AML-193 (cell line): Measurements from ENCODE around the gene CLEC4G.
"Not testable (repeated sequence)": the region's sequence is repeated elsewhere in the genome, so short reads cannot be mapped to it uniquely, and the experiment has no call there.

Experiments
- DNase-seq, 2 experiments: peaks; one replicate each; lab custom pipeline; 2025; lab: John Stamatoyannopoulos, UW

Gene CLEC4G

DNA sequence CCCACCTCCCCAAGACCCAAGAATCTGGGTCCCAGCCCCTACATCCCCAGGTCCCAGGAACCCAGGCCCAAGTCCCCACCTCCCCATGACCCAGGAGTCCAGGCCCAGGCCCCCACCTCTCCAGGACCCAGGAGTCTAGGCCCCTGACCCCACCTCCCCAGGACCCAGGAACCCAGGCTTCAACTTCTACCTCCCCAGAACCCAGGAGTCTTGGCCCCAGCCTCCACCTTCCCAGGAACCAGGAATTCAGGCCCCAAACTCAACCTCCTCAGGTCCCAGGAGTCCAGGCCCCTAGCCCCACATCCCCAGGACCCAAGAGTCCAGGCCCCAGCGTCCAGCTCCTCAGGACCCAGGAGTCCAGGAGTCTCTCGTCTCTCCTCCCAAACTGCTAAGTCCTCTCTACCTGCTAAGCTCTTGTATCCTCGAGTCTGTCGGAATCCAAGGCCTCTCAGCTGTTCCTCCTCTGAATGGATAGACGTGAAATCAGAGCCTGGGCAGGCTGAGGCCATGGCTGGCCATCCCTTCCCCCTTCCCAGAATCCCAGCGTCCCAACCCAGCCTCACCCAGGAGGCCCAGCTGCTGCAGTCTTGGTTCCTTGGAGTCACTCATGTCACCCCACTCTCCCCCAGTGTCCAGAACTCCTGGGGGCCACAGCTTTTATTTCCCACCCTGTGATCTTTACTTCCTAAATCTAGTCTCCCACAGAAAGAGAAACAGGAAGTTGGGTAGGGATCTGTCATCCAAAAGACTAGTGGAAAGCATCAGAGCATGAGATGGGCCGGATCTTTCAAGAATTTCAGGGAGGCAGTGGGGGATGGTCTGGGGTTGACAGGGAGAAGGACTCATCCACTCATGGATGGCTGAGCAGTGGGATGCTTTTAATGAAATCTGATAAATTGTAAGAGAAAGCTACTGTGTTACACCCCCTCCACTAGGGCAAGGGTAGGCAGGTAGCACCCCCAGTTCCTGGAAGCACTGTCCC is 15.3 kb upstream of the CLEC4G start, which contains the start of gene CD209:
TSS of gene CD209 (minus strand) at position 632 of the 982 bp plus-strand sequence. CDS start at position 609, 23 bp downstream.
- DNase-seq: peak; percentile 2 to 15

- not testable (repeated sequence) for DNase-seq
Measured at GRCh38 chr19:7746306-7746705, 14.4 kb upstream of the CLEC4G start.

GRCh38 chr19:7744871-7745650 is 13.2 kb upstream of the CLEC4G start:
- no peak for DNase-seq

DNA sequence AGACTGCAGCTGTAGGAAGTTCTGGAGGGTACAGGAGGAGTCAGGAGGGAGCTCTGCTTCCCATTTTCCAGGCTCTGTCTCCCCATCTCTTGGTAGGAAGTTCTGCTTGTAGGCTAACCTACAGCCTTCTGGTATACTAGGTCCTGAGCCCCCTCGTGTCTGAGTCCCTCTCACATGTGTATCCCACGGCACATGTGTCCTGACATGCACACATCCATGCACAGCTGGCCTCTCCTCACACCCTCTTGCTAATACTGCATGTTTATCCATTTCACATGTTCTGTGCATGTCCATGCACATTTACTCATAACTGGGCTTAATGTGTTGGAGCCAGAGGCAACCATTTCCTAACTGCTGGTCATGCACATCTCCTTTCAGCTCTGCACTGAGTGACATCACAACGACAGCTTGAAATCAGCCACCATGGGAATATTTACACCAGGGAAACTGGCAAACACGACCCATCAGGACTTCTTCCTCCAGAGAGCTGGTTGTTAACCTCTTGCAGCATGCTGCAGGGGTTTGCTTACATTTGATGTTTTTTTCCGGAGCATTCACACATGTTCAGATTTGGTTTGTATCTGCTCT is 12.4 kb upstream of the CLEC4G start:
- DNase-seq: no peak

GRCh38 chr19:7743425-7743841 is 11.5 kb upstream of the CLEC4G start:
- no peak for DNase-seq

DNA sequence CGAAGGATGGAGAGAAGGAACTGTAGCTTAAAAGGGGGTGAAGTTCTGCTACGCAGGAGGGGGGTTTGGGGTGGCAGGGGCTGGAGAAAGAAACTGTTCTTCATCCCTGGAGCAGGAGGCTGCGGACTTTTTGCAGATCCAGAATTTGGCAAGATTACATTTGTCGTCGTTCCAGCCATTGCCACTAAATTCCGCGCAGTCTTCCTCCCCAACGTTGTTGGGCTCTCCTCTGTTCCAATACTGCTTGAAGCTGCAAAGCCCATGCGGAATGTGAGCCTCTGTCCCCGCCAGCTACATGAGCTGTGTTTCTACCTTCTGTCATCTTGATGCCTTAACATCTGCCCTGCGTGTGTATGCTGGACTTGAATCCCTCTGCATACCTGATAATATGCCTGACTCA is 11.1 kb upstream of the CLEC4G start:
- no peak for DNase-seq

- DNase-seq: no peak
Measured at GRCh38 chr19:7742575-7742974, 10.7 kb upstream of the CLEC4G start.

- no peak for DNase-seq
Measured at GRCh38 chr19:7740682-7741054, 8.8 kb upstream of the CLEC4G start.

- no peak for DNase-seq
Measured at GRCh38 chr19:7739801-7740681, 8.1 kb upstream of the CLEC4G start.

GRCh38 chr19:7739211-7739755 is 7.4 kb upstream of the CLEC4G start:
- DNase-seq: no peak

DNA sequence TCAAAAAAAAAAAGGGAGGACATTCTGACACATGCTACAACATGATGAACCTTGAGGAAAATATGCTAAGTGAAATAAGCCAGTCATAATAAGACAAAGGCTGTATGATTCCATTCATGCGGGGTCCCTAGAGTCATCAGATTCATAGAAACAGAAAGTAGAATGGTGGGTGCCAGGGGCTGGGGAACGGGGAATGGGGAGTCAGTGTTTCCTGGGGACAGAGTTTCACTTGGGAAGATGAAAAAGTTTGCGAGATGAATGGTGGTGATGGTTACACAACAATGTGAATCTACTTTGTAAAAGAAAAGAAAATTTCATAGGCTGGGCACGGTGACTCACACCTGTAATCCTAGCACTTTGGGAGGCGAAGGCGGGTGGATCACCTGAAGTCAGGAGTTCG is 6.1 kb upstream of the CLEC4G start:
- no peak for DNase-seq

- DNase-seq: no peak
Measured at GRCh38 chr19:7737215-7737614, 5.3 kb upstream of the CLEC4G start.

GRCh38 chr19:7736148-7736547 is 4.2 kb upstream of the CLEC4G start:
- DNase-seq: no peak

GRCh38 chr19:7734220-7735203 is 2.6 kb upstream of the CLEC4G start:
- peak; percentile 69 to 81 for DNase-seq

DNA sequence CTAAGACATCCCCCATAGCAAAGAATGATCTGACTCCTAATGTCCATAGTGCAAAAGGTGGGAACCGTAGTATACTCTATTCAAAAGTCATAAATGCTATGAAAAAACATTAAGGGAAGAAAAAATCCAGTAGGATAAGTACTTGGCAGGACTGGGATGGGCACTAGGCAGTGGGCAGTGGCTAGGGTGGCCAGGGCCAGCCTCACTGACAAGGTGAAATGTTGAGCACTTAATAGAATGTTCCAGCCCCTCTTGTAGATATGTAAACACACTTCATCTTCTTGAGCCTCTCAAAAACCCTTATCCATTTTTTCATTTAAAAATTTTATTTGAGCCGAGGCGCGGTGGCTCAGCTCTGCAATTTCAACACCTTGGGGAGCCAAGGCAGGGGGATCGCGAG is 1.5 kb upstream of the CLEC4G start:
- DNase-seq: no peak

DNA sequence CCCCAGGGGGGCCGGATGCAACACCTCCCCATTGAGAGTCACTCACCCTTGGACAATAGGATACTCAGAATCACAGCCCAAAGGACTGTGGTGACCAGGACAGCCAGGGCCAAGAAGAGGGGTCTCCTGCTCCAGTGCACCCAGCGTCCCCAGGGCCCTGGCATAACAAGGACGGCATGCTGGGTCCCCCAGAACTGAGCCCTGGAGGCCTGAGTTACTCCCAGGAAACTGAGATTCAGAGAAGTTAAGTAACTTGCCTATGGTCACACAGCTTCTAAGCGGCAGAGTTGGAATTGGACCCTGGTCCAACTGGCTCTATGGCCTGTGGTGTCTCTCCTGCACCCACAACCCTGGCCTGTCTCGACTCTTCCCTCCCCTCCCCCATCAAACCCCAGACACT is 295 bp downstream of the CLEC4G start:
- DNase-seq: no peak

DNA sequence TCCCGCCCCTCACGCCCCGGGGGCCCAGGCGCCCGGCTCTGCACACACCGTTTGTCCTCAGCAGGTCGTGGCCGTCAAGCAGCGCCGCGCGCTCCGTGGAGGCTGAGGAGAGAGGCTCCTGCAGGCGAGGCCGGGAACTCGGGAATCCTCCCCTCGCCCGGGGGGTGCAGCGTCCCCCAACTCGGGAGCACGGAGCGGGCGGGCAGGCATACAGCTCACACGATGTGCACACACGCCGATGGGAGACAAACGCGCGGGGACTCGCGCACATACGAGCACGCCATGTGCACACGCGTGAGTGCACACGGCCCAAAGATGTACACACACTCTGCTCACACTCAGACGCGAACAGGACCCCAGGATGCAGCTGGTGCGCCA is 703 bp downstream of the CLEC4G start:
- DNase-seq: no peak

- DNase-seq: no peak
Measured at GRCh38 chr19:7730286-7731217, 1.4 kb downstream of the CLEC4G start.

GRCh38 chr19:7729831-7730285 is 2.1 kb downstream of the CLEC4G start:
- no peak for DNase-seq
